ENCODE results near the gene GGTLC1.

The GGTLC1 gene

GRCh38 chr20:24007758-24008157, 19.2 kb upstream of the GGTLC1 start:
- H3K27ac ChIP-seq = no peak overlapping the region
- ChIA-PET CTCF (no interaction called here), POLR2A (ENCODE audit: low non-redundant PET) (no interaction called here)
- no peak for TF ChIP-seq CTCF (conservative IDR thresholded peaks at IDR 0.05; ENCODE audit: low read depth)
- no peak for DNase-seq (ENCODE audit: low spot score)

DNA sequence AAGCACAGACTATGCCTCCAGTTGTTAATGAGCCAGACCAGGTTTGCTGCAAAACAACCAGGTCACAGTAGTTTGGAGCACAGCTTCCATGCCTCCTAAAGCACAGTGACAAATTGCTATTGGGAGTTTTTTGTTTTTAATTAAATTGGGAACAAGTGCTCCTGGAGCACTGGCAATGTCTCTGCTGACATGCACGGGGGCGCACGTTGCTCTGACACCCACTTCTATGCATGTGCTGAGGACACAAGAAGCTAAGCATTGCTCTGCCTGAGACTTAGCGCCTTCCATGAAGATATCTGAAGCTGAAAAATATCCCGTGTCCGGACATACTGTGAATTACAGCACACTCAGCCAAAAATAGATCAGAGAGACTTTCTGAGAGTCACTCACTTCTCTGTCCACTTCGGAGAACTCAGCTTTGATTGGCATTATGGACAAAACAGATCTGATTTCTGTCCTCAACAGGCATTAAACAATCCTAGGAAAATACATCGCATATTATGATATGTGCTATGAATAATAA, 18.6 kb upstream of the GGTLC1 start:
- CTCF ChIA-PET = interaction anchor here (0.9 kb wide), 1 partner anchor 911 kb away, joined by 4 read pairs; no protein-coding TSS in a partner anchor
- H3K27ac ChIP-seq = no peak overlapping the region
- TF ChIP-seq CTCF (conservative IDR thresholded peaks at IDR 0.05; ENCODE audit: low read depth) = no peak
- DNase-seq (ENCODE audit: low spot score) = no peak
- POLR2A ChIA-PET (ENCODE audit: low non-redundant PET) = no interaction called here

GRCh38 chr20:24006626-24007025, 18.0 kb upstream of the GGTLC1 start:
- ChIA-PET POLR2A (ENCODE audit: low non-redundant PET) (no interaction called here), CTCF (interaction anchor here (0.9 kb wide), 1 partner anchor 912 kb away, joined by 4 read pairs; no protein-coding TSS in a partner anchor)
- no peak overlapping the region for H3K27ac ChIP-seq
- no peak for DNase-seq (ENCODE audit: low spot score)
- TF ChIP-seq CTCF (conservative IDR thresholded peaks at IDR 0.05; ENCODE audit: low read depth) = no peak

DNA sequence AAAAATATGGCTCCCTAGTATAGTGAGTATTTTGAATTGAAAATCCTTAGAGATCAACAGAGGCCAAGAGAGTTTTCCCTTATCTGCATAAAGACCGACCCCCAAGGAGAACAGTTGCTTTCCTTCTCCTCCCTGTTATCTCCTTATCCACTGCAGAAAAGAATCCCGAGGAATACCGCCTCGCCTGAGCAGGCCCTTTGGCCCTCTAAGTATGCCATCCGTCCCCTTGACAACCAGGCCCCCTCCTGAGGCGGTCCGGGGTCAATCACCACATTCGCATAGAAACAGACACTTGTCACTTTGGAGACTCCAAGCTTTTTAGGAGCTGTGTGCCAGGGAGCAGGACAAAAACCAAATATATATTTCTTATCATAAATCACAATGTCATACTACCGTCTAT, 15.9 kb upstream of the GGTLC1 start:
- no peak overlapping the region for H3K27ac ChIP-seq
- no peak for TF ChIP-seq CTCF (conservative IDR thresholded peaks at IDR 0.05; ENCODE audit: low read depth)
- CTCF ChIA-PET = no interaction called here
- POLR2A ChIA-PET (ENCODE audit: low non-redundant PET) = no interaction called here
- no peak for DNase-seq (ENCODE audit: low spot score)

- H3K27ac ChIP-seq = no peak overlapping the region
- no peak for TF ChIP-seq CTCF (conservative IDR thresholded peaks at IDR 0.05; ENCODE audit: low read depth)
- no peak for DNase-seq (ENCODE audit: low spot score)
- POLR2A ChIA-PET (ENCODE audit: low non-redundant PET) = no interaction called here
- CTCF ChIA-PET = no interaction called here
Measured at GRCh38 chr20:24002896-24003295, 14.3 kb upstream of the GGTLC1 start.

DNA sequence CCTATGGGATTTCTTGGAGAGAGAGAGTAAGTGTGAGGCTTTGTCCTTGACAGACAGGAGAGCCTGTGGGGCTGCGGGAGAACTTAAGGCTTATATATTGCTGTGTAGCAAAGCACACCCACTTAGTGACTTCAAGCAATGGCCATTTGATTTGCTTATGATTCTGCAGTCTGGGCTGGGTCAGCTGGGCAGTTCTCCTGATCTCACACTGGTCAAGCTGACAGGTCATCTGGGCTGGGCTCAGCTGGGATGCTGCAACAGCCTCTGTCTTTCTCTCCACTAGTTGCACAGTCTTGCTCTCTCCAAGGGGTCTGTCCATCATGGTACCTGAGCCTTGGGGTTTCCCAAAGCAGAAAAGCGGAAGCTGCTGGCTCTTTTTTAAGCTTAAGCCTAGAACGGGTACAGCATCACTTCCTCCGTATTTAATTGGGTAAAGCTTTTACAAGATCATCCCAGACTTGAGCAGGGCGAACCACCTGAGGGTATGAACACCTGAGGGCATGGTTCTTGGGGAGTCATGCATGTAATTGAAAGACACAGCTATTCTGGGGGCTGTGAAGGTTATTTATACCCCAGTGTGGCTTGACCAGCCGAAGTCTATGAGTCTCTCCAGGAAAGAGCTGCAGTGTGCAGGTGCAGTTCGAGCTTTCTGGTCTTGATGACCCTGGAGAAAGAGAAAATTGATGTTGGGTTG, 13.3 kb upstream of the GGTLC1 start:
- CTCF ChIA-PET = no interaction called here
- POLR2A ChIA-PET (ENCODE audit: low non-redundant PET) = no interaction called here
- no peak overlapping the region for H3K27ac ChIP-seq
- TF ChIP-seq CTCF (conservative IDR thresholded peaks at IDR 0.05; ENCODE audit: low read depth) = no peak
- no peak for DNase-seq (ENCODE audit: low spot score)
